Measurements from ENCODE around the gene BMP5.
"Not testable (repeated sequence)": the region's sequence is repeated elsewhere in the genome, so short reads cannot be mapped to it uniquely, and the experiment has no call there.

The BMP5 gene

GRCh38 chr6:55875400-55875799, at the start of gene BMP5:
TSS of gene BMP5 (minus strand) at chr6:55875590. CDS start at chr6:55874865, 725 bp downstream.
- DNase-seq = peak; percentile 78

- DNase-seq = no peak
Observed at GRCh38 chr6:55922406-55922805, 47.0 kb upstream of the BMP5 start.

- DNase-seq = no peak
Observed at GRCh38 chr6:55919716-55920308, 44.4 kb upstream of the BMP5 start.

- no peak for DNase-seq
Observed at GRCh38 chr6:55918639-55919038, 43.2 kb upstream of the BMP5 start.

- DNase-seq = no peak
Observed at GRCh38 chr6:55917751-55918415, 42.5 kb upstream of the BMP5 start.

GRCh38 chr6:55916188-55916587, 40.8 kb upstream of the BMP5 start:
- DNase-seq = no peak

GRCh38 chr6:55913228-55914195, 38.1 kb upstream of the BMP5 start:
- no peak for DNase-seq

GRCh38 chr6:55910466-55910865, 35.1 kb upstream of the BMP5 start:
- not testable (repeated sequence) for DNase-seq

GRCh38 chr6:55909911-55910310, 34.5 kb upstream of the BMP5 start:
- not testable (repeated sequence) for DNase-seq

- no peak for DNase-seq
Observed at GRCh38 chr6:55902796-55903195, 27.4 kb upstream of the BMP5 start.

- DNase-seq = no peak
Observed at GRCh38 chr6:55901765-55902270, 26.4 kb upstream of the BMP5 start.

- DNase-seq = no peak
Observed at GRCh38 chr6:55898342-55898741, 23.0 kb upstream of the BMP5 start.

GRCh38 chr6:55897346-55897745, 22.0 kb upstream of the BMP5 start:
- no peak for DNase-seq

GRCh38 chr6:55895972-55896730, 20.8 kb upstream of the BMP5 start:
- DNase-seq = no peak

GRCh38 chr6:55892749-55893357, 17.5 kb upstream of the BMP5 start:
- no peak for DNase-seq

GRCh38 chr6:55888917-55889316, 13.5 kb upstream of the BMP5 start:
- no peak for DNase-seq

- no peak for DNase-seq
Observed at GRCh38 chr6:55886185-55886836, 10.9 kb upstream of the BMP5 start.

- no peak for DNase-seq
Observed at GRCh38 chr6:55882718-55883569, 7.6 kb upstream of the BMP5 start.

- no peak for DNase-seq
Observed at GRCh38 chr6:55877283-55877682, 1.9 kb upstream of the BMP5 start.

GRCh38 chr6:55874316-55874715, 1.1 kb downstream of the BMP5 start:
- no peak for DNase-seq

GRCh38 chr6:55872866-55873265, 2.5 kb downstream of the BMP5 start:
- no peak for DNase-seq

All from NCI-H187 treated with DMSO at 0.1 percent for 48 hours (cell line).